Activated CD8-positive, alpha-beta memory T cell treated with anti-CD3 and anti-CD28 coated beads for 4 hours (primary cell): ENCODE measurements around the gene CORO7.
"Not testable (repeated sequence)": the region's sequence is repeated elsewhere in the genome, so short reads cannot be mapped to it uniquely, and the experiment has no call there.

Experiments used
- DNase-seq, 2 donors: peaks; one replicate each; pipeline ENCODE4 v3.0.0-alpha.2; 2020; ENCODE audit warnings: low read depth in 2 of 2

CORO7 gene

GRCh38 chr16:4338125-4338582 lies 78.2 kb downstream of the CORO7 start:
- no peak for DNase-seq

GRCh38 chr16:4337540-4338088 lies 78.8 kb downstream of the CORO7 start:
- no peak for DNase-seq

GRCh38 chr16:4336701-4337539 lies 79.5 kb downstream of the CORO7 start:
- DNase-seq = no peak

- no peak for DNase-seq
Observed at GRCh38 chr16:4334724-4335495, 81.5 kb downstream of the CORO7 start.

- not testable (repeated sequence) for DNase-seq
Observed at GRCh38 chr16:4333714-4334113, 82.7 kb downstream of the CORO7 start.

GRCh38 chr16:4333308-4333638 lies 83.1 kb downstream of the CORO7 start:
- no peak for DNase-seq

DNA sequence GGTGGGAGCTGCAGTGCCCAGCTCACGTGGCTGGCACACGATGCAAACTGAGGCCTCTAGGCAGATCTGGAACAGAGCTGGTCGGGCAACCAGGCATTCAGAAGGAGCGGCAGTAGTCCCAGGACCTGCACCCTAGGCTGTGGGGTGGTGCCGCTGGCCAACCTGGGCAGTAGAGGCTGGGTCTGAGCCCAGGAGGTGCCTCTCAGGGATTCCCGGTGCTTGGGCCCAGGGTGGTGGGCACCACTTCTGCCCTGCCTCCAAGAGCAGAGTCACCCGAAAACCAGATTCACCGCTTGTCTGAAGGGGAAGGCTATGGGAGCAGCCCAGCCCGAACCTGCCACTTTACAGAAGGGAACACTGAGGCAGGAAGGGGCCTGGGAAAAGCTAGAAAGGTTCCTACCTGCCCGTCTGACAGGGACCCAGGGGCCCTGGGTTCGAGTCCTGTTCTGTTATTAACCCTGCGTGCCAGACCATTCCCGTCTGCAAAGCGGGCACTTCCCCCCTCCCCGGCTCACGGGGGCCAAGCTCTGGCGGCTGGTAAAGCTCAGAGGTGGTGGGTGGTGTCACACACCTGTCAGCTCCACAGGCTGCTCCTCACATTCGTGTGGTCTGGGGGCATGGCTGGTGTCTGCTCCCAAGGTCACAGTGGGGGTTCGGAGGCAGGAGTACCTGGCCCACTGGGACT lies 83.6 kb downstream of the CORO7 start:
- DNase-seq = no peak

DNA sequence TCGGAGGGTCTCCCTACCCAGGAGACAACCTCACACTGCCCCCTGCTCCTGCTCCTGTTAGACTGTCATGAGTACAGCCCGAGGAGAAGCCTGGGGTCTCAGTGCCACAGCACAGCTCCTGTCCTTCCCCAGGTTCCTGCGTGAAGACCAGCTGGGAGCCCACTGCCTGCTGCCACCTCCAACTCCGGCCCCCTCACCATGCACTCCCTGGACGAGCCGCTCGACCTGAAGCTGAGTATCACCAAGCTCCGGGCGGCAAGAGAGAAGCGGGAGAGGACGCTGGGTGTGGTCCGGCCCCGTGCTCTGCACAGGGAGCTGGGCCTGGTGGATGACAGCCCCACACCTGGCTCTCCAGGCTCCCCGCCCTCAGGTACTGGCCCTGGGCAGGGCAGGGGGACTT lies 84.3 kb downstream of the CORO7 start:
- no peak for DNase-seq

DNA sequence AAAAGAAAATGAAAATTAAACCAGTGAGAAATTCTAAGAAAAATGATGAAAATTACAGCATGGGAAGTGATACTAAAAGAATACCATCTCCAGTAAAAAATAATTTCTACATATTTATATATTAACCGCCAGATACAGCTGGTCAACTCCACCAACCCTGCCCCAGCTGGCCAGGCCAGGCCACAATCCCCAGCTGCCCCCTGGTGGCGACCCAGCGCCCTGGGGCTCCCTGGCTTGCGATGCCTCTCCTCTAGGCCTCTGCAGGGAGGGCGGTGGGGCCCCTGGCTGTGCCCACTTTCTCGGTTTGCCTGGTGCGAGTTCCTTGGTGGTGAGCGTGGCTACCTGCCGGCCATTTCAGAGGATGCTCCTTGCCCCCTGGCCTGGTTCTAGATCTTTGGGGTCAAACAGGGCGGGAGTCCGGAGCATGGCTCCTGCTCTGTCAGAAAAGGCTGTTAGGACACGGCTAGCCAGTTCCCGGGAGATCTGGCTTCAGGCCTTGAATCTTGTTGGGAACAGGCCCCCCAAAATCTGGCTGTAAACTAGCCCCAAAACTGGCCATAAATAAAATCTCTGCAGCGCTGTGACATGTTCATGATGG lies 86.0 kb downstream of the CORO7 start:
- DNase-seq = peak in 1 of 2 donors; percentile 44

DNA sequence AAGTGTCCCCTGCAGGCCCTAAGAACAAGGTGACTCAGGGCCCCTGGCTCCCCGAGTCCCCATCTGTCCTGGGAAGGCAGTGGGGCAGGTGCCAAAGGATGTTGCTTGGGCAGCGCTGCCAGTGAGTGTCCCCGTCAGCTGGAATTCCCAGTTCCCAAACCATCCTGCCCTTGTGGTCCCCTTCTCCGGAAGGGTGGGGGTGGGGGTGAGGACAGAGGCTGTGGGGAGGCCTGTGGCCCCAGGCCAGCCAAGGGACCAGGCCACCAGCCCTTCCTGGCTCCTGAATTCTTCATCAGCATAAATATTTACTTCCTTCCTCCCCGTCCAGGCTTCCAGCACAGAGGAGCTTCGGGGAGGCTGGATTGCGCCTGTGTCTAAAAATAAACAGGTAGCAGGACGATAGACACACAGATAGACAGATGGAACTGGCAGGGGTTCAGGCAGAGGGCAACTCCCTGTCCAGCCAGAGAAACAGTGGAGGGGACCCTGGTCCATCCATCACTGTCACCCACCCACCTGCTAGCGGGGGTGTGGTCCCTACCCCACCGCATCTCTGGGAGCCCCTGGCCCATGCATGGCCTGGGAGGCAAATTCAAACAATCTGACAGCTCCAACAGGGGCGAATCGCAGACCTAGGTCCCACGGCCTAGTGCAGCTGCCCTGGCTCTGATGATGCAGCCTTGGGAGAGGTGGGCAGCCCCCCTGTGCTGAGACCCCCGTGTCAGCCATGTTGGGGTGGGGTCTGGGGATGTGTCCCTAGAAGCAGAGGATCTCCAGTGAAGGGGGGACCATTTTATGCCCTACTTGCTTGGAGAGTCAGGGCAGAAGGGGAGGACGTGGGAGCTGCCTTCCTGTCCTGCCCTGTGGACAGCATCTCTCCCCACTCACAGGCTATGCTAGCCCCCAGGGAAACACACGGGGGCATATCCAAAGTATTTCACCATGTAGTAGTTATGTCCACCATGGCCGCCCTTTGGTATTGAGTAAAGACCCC lies 87.3 kb downstream of the CORO7 start:
- DNase-seq = no peak

- DNase-seq = no peak
Observed at GRCh38 chr16:4328046-4328781, 88.2 kb downstream of the CORO7 start.

DNA sequence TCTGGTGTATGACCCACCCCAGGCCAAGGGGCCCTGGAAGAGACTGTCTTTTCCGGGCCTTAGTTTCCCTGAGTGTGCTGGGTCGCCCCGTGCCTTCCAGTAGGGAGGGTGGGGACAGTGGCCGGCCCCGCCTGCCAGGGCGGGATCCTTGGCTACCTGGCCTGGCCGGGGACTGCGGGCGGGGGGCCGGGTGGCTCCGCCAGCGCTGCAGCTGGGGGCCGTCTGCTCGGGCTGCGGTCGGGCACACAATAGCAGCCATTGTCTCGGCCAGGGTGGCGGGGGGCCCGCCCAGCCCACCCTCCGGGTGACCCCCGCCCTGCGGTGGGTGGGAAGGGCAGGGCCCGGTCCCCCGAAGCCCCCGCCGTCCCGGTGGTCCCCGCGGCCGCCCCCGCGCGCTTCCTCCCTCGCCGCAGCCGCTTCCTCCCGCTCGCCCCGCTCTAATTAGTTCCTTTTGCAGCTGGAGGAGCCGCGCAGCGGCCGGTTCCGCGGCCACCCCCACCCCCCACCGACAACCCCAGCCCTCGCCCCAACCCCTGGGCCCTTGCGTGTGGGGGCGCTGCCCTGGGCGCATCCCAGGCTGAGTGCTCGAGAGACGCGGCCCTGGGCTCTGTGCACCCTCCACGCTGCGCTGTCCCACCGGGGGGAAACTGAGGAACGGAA lies 88.9 kb downstream of the CORO7 start:
- DNase-seq = no peak

- no peak for DNase-seq
Observed at GRCh38 chr16:4325253-4325758, 91.1 kb downstream of the CORO7 start.

DNA sequence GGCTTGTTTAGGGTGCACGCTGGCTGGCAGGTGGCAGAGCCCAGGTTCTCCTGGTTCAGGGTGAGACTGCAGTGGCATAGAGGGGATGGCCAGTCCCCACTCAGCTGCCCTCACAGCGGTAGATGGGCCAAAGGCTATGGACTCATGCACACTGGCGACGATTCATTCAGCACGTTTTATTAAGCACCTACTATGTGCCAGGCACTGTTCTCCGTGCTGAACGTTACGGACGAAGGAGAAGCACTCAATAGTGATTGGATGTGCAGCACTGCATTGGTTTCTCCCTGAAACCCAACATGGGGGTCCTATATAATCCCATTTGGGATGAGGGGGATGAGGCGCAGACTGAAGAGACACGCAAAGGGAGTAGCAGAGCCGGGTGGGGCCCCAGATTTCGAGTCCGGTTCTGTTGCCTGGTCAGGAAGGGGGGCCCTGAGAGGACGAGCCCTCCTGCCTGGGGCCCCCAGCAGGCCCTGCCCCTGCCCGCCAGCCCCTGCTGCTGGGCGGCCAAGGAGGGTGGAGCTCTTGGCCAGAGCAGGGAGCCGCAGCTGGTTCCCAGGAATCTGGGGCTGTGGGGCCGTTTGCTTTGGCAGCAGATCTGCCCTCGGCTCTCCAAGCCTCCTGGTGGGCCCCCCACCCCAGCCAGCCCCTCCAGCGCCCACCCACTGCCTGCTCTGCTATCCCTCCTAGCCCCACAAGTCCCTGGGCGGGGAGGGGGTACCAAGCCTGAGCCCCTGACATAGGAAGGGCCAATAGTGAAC lies 91.7 kb downstream of the CORO7 start:
- DNase-seq = no peak

GRCh38 chr16:4323845-4324488 lies 92.4 kb downstream of the CORO7 start:
- DNase-seq = no peak

- DNase-seq = no peak
Observed at GRCh38 chr16:4323071-4323844, 93.1 kb downstream of the CORO7 start.
